ENCODE measurements around the gene ASAP2.

The ASAP2 gene

DNA sequence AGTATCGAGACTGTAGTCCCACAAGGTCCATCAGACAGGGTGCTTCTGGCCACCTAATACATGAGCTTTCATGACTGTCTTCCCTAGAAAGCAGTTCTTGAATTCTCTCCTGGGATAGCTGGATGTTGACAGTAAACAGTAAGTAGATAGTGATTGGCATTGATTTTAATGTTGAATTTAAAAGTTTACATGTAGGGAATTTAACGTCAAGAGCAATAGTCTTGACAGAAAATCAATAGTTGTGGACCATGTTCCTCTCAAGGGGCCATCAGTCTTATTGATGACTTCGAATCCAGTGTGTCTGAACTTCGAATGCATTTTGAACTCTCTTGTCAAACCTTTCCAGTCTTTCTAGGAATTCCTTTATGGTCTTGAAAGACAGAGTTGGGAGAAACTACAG is 152.9 kb downstream of the ASAP2 start:
- DNase-seq, result no peak

- DNase-seq, result no peak
Measured at GRCh38 chr2:9360110-9360509, 153.5 kb downstream of the ASAP2 start.

- no peak for DNase-seq
Measured at GRCh38 chr2:9360701-9361100, 154.1 kb downstream of the ASAP2 start.

GRCh38 chr2:9364373-9364772 is 157.8 kb downstream of the ASAP2 start:
- DNase-seq, result no peak

DNA sequence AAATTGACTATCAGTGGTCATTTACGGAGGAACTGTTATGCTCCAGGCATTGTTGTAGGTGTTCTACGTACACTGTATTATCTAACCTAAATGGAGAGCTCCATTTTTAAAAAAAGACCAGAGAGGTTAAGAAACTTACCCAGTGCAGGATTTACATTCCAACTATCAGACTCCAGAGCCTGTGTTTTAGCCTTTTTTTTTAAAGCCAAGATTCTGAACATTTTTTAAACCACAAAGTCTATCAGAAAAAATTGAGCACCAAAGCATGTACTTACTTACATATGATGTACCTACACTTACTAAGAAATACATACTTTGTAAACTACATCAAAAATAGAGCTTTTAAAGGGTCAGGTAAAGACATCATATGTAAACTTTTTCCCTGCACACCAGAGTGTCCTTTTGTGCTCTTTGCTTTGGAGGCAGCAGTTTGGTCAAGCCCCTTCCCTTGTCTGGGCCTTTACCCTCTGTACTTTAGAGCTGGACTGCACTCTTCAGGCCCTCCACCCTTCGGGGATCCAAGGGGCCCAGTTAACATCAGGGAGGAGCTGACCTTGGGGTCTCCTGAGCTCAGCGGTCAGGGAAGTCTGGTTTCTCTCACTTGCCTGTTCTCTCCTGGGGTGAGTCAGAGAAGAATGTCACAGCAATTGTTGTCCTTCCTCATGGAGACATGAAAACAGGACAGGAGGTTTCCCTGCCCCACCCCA is 158.3 kb downstream of the ASAP2 start:
- DNase-seq, result no peak

DNA sequence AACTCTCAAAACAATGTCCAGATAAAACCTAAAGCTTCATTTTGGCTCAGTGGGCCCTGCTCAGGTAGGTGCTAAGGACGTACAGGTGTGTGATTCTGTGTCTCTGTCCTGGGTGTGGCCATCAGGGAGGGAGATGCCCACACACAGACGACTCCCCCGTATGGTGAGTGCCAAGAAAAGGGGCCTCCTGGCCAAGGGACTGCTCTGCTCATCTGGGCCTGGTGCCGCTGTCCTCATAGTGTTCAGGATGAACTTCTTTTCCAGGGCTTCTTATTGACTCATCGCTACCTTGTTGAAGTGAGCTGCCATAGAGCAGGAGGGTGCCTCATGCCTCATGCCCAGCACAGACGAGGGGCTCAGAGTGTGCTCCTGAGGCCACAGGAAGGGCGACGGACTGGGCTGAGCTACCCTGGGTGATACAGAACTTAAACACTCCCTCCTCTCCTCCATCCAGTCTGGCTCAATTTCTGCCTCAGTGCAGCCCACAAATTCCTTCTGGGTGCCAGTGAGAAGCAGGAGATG is 158.9 kb downstream of the ASAP2 start:
- DNase-seq, result no peak

DNA sequence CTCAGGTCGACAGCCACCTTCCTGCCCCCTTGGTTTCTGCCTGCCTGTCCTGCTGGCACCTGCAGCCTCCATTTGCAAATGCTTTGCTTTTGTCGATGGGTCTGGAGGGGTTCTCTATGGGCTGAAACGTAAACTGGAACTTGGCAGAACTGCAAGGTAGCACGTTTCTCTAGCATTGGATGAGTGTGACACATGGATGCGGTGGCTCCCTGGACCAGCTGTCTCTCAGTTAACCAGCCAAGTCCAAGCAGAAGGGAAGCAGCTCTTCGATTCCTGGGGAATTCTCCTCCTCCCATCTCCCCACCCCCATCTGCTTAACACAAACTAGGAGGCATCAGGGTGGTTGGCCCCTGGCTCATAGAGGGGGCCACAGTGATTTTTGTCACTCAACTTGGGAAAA is 159.4 kb downstream of the ASAP2 start:
- no peak for DNase-seq

DNA sequence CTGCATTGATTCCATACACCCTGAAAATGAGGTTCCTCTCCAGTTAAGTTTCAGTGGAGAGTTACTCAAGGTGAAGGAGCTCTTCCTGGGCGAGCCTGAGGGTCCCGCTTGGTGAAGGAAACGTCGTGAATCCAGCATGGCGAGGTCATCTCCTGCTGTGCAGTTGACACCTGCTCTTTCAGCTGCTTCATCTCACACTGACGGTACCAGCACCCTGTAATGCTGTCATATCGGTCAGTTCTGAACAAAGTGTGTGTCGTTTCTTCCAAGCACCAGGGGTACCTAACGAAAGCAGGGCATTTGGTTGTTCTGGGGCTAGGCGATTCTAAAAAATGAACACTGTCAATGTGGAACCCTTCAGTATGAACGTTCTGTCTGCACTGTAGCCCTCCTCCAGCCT is 164.1 kb downstream of the ASAP2 start:
- DNase-seq, result no peak

- peak; percentile 29 for DNase-seq
Measured at GRCh38 chr2:9373047-9373446, 166.4 kb downstream of the ASAP2 start.

GRCh38 chr2:9373476-9373875 is 166.9 kb downstream of the ASAP2 start:
- peak; percentile 29 for DNase-seq

GRCh38 chr2:9374071-9374730 is 167.6 kb downstream of the ASAP2 start:
- no peak for DNase-seq

DNA sequence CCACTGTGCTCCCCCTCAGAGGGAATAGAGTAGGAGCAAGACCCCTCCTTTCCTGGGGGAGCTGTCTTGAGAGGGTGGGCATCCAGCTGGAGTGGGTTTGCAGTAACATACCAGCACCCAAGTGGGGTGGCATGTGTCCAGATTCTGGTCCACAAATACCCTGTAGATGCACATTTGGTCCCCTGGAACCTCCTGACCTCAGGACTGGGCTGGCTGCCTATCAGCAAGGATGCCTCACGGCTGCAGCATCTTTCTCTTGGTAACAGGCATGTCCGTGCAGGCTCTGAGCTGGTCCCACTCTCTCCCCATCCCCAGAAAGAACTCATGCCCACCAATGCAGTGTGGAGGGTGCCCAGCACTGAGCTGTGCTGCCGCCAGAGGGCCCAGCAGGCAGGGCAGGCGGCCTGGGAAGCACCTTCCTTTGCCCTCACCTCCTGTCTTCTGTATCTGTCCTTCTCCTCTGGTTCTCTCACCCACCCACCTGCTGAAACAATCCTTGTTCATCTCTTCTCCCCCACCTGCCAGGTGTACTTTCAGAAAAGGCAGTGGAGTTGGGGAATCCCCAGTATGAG is 169.3 kb downstream of the ASAP2 start:
- DNase-seq, result no peak

GRCh38 chr2:9377461-9378097 is 171.0 kb downstream of the ASAP2 start:
- DNase-seq, result no peak

DNA sequence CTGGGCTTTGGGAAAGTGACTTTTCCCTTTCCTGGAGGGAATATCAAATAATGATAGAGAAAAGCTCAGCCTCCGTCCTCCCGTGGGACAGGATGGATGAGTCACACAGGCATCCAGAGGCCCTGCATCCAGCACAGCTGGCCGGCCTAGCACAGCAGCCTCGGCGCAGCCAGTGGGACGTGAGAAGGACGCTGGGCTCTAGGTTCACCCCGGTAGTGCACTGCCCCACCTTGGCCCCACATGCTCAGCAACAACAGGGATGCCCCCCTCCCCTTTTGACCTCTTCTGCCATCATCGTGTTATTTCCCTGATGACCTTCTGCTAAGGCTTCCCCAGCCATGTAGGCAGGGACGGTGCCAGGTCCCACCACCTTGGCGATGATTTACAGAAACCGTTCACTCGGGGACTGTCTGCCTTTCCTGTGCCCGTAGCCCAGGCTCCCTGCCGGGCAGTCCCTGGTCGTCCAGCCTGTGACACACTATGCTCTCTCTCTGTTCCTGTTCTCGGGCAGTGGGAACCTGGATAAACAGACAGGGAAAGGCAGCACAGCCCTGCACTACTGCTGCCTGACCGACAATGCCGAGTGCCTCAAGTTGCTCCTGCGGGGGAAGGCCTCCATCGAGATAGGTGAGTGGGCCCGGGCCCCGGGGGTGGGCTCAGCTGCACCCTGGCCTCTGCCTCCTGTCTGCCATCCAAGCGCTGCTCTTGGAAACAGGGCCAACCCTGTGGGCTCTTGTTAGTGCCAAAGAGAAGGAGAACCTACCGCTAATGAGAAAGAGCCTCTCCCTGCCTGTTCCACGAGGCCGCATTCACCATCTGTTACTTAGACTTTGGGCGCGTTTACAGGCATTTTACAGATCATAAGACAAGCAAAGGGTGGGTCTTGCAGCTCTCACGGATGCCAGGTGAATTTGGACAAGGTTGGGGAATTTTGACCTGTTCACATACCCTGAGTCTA is 172.1 kb downstream of the ASAP2 start:
- no peak for DNase-seq

DNA sequence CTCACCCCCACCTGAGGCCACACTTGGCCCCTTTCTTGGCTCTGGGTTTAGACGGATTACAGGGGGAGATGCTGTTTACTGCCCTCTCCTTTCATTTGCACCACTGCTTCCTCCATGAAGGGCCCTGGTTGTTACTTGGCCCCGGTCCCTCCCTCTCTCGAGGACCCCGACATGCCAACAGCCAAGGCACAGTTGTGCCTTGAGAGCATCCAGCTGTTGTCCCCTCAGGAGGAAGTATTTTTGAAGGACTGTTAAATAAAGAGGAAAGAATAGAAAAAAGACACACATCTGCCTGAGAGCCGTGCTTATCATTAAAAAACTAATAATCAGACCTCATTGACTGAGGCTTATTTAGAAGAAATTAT is 172.8 kb downstream of the ASAP2 start:
- no peak for DNase-seq

DNA sequence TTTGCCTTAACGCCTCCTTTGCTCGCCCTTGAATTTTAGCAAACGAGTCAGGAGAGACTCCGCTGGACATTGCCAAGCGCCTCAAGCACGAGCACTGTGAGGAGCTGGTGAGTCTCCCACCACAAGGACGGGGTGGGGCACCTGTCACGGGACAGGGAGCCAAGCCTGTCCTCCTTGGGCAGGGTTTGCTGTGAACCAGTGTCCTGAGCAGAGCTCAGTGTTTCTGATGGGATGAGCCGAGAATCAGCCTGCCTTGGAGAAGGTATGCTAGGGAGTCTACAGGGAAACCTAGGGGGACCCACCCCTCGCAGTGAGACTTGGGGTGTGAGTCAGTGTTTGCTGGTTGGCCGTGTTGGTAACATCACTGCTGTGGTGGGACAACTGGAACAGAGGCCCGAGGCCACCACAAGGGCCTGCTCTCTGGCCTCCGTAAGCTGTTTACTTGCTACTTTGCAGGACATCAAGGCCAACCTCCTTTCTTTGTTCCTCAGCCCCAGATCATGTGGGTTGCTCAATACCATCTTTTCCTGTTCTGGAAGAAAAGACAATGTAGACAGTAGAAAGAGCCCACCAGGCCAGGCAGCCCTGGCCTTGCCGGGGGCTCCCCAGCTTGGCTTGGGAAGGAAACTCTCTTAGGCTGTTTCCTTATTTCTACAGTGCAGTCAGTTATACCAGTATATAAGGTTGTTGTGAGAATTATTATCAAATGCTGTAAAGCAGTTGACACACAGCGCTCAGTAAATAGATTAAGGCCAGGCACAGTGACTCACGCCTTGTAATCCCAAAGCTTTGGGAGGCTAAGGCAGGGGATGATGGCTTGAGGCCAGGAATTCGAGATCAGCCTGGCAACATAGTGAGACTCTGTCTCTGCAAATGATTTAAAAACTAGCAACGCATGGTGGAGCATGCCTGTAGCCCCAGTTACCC is 174.4 kb downstream of the ASAP2 start:
- no peak for DNase-seq

GRCh38 chr2:9382604-9383235 is 176.1 kb downstream of the ASAP2 start:
- DNase-seq, result no peak

GRCh38 chr2:9384521-9384920 is 177.9 kb downstream of the ASAP2 start:
- no peak for DNase-seq

DNA sequence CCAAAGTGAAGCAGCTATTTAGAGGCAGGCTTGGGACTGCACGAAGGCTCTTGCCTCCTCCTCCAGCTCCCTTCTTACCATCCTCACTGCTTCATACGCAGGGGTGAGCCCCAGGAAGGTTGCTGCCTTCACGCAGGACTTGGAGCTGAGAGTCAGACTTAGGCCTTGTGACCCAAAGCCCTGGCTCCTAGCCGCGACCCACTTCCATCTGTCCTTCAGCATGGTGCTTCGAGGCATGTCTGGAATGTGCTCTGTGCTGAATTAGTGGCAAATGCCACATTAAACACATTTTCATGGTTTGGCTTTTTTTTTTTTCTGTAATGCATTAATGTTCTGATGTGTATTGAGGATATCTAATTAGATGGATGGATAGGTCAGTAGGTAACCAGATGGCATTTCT is 179.2 kb downstream of the ASAP2 start:
- DNase-seq, result no peak

GRCh38 chr2:9388199-9388681 is 181.6 kb downstream of the ASAP2 start:
- DNase-seq, result no peak
